ENCODE results near the gene ATXN7. TPM values are rescaled to one million over a fixed set of nuclear protein-coding genes. Genes with fewer than 3 reads are reported as not detected.

The ATXN7 gene
- total RNA-seq, 4 donors from 2014 or later: 6.1 to 28.2 (median 20.2) TPM

GRCh38 chr3:63864008-63864964 lies 619 bp downstream of the ATXN7 start:
- Histone ChIP-seq H3K27ac (peak overlapping the region; percentile 90 to 99 (median 96)), H3K4me1 (peaks cover 3 to 35% (median 15%) of the 10 kb centered on the region in 3 donors), H3K36me3 (peaks cover 0 to 9% (median 0%) of the 10 kb centered on the region in 3 donors), H3K4me3 (peak overlapping the region; percentile 96 to 99 (median 97)), H3K9me3 (no peaks in the 10 kb centered on the region), H3K27me3 (no peaks in the 10 kb centered on the region)
- WGBS, 2 donors: 1% methylated on average over 16 to 18 of the region's 93 CpGs
- DNase-seq: no peak
- intact Hi-C loops (cut with DNase I): no loop called here
- TF ChIP-seq, protein P1, sequence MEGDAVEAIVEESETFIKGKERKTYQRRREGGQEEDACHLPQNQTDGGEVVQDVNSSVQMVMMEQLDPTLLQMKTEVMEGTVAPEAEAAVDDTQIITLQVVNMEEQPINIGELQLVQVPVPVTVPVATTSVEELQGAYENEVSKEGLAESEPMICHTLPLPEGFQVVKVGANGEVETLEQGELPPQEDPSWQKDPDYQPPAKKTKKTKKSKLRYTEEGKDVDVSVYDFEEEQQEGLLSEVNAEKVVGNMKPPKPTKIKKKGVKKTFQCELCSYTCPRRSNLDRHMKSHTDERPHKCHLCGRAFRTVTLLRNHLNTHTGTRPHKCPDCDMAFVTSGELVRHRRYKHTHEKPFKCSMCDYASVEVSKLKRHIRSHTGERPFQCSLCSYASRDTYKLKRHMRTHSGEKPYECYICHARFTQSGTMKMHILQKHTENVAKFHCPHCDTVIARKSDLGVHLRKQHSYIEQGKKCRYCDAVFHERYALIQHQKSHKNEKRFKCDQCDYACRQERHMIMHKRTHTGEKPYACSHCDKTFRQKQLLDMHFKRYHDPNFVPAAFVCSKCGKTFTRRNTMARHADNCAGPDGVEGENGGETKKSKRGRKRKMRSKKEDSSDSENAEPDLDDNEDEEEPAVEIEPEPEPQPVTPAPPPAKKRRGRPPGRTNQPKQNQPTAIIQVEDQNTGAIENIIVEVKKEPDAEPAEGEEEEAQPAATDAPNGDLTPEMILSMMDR (IDR thresholded peaks at IDR 0.05): no peak
- no peak for TF ChIP-seq POLR2A (IDR thresholded peaks at IDR 0.05)

DNA sequence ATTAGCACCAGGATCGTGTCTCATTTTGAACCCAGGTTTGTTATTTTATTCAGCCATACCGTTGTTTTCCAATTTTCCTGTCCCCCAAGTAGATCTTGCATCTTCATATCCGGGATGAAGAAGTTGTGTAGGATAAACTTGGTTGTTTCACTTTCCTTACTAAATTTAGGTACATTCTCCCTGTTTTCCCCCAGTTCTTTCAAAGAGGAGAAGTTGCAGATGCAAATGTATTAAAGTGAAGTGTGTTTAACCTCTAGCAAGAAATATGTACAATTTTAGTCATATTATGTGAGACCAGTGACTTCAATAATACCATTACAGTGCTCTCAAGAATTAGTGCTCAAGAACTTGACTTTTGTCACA lies 1.3 kb downstream of the ATXN7 start:
- no peak for DNase-seq
- Histone ChIP-seq H3K9me3 (no peaks in the 10 kb centered on the region), H3K36me3 (peaks cover 0 to 9% (median 0%) of the 10 kb centered on the region in 3 donors), H3K4me3 (peak overlapping the region; percentile 96 to 99 (median 97)), H3K27me3 (no peaks in the 10 kb centered on the region), H3K27ac (peak overlapping the region; percentile 90 to 99 (median 96)), H3K4me1 (peaks cover 3 to 42% (median 19%) of the 10 kb centered on the region in 3 donors)
- TF ChIP-seq, protein P1 (IDR thresholded peaks at IDR 0.05): no peak
- no peak for TF ChIP-seq POLR2A (IDR thresholded peaks at IDR 0.05)
- intact Hi-C loops (cut with DNase I): no loop called here
- 0 to 6% methylated on average over 3 of the region's 3 CpGs for WGBS, 2 donors

GRCh38 chr3:63867225-63867624 lies 3.6 kb downstream of the ATXN7 start:
- 100% methylated on average over 1 of the region's 1 CpG for WGBS, 2 donors
- TF ChIP-seq, protein P1 (IDR thresholded peaks at IDR 0.05): no peak
- TF ChIP-seq POLR2A (IDR thresholded peaks at IDR 0.05): no peak
- Histone ChIP-seq H3K4me1 (peaks cover 3 to 40% (median 18%) of the 10 kb centered on the region in 3 donors), H3K27ac (no peak overlapping the region), H3K4me3 (no peak overlapping the region), H3K9me3 (no peaks in the 10 kb centered on the region), H3K27me3 (no peaks in the 10 kb centered on the region), H3K36me3 (peaks cover 0 to 9% (median 0%) of the 10 kb centered on the region in 3 donors)
- intact Hi-C loops (cut with DNase I): no loop called here
- DNase-seq: no peak

- WGBS, 2 donors: 75 to 79% methylated on average over 3 of the region's 3 CpGs
- intact Hi-C loops (cut with DNase I): no loop called here
Observed at GRCh38 chr3:63869940-63870614, 6.4 kb downstream of the ATXN7 start.

More at GRCh38 chr3:63869940-63870614, 6.4 kb downstream of the ATXN7 start:
- no peak for DNase-seq
- TF ChIP-seq POLR2A (IDR thresholded peaks at IDR 0.05): no peak
- TF ChIP-seq, protein P1 (IDR thresholded peaks at IDR 0.05): no peak
- Histone ChIP-seq H3K36me3 (peaks cover 0 to 9% (median 0%) of the 10 kb centered on the region in 3 donors), H3K4me3 (no peak overlapping the region), H3K27me3 (no peaks in the 10 kb centered on the region), H3K9me3 (no peaks in the 10 kb centered on the region), H3K4me1 (peaks cover under 1 to 36% (median 11%) of the 10 kb centered on the region in 3 donors), H3K27ac (no peak overlapping the region)

Measured in esophagus squamous epithelium (tissue), 5 donors.